GM18520 (cell line): ENCODE data around the gene CPNE2.
"Not testable (repeated sequence)": the region's sequence is repeated elsewhere in the genome, so short reads cannot be mapped to it uniquely, and the experiment has no call there.

Experiments used
- ATAC-seq: cut with Tn5 transposase; IDR thresholded peaks from one replicate; pipeline ENCODE4 v1.9.1; 2021; ENCODE audit not compliant: unreplicated experiment

The CPNE2 gene

DNA sequence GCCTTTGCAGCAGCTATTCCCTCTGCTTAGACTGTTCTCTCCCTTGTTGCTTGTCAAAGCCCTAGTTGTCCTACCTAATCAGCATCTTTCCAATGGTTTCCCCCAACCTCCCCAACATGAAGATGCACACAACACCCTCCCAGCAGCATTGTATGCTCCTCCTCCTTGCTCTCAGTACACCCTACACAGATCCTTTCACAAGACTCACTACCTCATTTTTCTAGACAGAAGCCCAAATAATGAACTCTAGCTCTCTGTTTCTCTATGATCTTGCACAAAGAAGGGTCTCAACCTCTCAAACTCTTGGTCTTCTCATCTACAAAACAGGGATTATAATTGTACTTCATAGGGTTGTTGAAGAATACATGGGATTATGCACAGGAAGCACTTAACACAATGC is 74.1 kb downstream of the CPNE2 start:
- no peak for ATAC-seq

DNA sequence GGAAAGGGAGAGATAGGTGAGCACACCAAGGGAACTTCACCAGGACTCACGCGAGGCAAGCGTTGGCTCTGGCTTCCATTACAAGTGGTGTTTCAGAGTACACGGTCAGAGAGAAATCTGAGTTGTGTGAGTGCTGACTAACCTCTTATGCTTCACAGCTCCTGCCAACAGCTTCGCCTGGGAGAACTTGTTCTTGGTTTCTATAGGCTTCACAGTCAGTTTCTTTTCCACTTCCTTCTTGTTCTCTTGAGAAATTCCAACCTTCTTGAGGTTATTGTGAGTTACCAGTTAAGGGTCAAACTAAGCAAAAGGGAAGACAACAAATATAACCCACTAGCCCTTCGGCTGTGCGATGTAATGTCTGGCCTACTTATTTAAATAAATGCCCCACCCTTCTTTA is 74.6 kb downstream of the CPNE2 start:
- ATAC-seq, result no peak

DNA sequence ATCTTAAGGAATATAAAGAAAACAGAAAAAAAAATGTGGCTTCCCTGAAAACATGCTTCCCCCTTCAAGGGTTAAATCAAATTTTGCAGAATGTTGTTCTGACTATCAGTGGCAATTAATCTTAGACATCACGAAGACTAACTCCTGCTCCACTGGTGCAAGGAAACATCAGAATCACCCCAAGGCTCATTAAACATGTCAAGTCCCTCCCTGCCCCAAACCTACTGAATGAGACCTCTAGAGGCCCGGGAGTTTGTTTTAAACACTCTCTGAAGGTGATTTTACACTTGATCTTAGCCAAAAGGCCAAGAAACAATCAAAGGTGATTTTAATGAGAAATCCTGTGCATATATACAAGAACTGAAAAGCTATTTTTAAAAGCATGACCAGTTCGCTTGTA is 75.2 kb downstream of the CPNE2 start:
- ATAC-seq, result no peak

DNA sequence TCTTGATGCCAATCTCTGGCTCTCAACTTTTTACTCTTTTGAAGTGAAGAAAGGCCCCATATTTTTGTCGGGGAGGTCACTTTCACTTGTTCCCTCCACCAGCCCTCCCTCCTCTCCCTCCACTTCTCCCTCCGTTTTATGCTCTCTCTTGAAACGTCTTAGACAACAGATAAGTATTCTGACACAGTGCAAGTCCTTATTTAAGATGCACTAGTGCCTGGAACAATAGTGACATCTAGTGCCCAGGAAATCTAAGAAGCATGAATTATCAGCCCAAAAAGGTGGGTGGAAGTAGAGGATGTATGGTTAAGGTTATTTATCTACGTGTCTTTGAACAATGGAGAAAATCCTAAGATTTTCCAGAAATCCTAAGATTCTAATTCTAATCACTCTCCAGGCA is 75.6 kb downstream of the CPNE2 start:
- ATAC-seq, result no peak

DNA sequence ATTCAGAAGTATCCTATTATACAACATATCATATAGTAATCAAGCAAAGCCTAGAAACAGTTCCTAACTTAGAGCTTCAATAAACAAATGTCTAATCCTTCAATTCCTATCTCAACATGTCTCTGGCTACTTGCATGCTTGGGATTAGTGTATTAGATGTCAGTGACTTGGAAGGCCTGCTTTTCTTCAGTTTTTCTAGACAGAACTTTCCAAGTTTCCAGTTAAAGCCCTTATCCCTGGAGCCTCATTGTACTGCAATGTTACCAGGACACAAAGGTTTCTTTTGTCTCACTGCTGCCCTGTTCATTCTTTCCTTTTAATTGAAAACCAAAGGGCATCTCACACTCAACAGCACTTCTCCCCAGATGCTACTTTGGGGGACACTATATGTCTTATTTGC is 76.9 kb downstream of the CPNE2 start:
- ATAC-seq, result no peak

DNA sequence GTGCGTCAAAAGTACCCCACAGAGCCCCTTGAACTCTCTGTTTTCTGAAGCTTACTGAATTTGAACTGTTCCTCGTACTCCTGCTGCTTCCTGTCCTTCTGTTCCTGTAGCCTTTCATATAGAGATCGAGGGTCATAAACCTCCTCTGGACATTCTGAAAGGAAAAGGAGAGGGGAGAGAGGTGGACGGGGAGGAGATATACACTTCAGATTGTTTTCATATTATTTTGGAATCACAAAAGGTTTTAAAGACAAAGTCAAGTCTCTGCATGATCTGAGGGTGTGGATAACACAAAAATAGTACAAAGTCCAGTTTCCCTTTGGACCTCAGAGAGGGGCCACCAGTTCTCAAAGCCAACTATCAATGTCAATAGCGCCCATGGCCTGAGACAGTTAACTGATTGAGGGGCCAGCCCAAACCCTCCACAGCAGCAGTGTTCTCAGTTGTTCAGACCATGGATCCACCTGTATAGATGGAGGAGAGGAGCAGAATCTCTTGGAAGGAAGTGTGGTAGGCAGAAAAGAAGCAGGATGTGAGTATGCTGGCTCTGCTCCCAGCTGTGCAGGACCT is 80.4 kb downstream of the CPNE2 start:
- ATAC-seq, result no peak

DNA sequence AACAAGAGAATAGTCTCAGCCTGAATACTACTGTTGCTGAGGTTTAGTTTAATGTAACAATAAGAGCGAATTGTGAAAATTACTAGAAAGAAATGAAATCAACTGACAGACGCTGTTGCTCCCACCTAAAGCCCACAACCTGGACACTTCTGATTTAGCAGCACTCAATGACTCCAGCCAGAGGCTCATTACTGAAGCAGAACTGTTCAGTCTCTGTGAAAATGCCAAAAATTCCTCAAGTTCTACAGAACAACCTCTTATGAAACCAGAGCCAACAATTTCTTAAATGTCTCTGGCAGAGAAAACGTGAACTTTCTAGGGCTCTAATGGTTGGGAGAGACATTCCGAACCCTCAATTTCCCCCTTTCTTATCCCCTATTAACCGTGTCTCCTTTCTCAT is 83.5 kb downstream of the CPNE2 start:
- ATAC-seq, result no peak

DNA sequence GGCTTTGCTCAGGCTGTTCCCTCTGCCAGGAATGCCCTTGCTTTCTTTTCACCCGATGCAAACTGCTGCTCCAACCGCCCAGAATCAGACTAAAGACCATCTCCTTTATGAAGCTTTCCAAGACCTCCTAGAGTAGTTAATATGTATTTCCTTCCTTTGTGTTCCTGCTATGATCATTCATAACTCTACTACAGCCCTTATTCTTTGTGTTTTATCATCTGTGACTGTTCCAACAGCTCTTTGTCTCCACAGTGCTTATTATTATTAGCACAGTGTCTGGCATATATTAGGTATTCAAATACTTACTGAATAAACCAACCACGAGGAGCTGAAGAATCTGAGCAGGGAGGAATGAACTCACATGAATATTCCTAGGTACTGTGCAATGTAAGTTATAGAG is 85.8 kb downstream of the CPNE2 start:
- ATAC-seq, result no peak

DNA sequence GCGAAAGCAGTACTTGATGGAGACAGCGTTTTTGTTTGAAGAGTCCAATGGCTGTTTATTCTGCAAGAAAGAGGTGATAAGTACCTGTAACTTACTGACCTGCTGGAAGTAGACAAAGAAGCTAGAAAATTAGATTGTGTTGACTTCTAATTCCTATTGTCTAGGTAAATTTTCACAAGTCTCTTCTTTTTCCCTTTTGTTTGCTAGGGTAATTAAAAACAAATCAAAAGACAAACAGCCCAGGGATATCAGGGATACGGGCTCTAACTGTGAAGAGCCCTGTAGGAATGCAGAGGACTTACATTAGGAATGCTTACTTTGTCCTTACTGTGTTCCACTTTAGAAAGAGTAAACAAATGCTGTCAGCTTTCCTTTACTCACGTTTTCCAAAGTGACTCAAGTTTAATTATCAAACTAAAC is 86.4 kb downstream of the CPNE2 start:
- ATAC-seq, result no peak

DNA sequence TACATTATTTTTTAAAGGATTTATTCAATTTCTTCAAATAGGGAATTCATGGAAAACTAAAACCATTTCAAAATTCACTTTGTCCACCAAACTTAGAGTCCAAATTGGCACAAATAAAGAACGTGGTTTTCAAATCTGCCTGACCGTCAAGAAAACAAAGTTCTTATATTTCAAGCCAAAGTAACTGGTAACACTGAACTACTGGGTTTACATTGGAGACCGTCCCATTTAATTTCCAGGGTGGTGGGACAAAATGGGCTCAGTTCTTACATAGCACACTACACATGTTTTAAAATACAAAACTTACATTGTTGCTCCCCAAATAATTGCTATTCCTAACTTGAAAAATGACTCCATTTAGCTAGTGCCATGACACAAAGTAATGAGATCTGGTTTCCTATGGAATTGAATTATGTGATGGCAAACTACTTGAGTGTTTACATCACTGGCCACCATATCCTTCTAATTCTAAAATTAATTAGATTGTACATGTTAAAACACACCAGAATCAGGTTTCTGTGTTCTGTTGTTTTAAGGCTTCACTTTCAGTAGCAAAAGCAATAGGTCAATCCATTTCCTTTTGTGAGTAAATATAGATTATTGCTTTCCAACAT is 86.9 kb downstream of the CPNE2 start:
- ATAC-seq, result no peak

DNA sequence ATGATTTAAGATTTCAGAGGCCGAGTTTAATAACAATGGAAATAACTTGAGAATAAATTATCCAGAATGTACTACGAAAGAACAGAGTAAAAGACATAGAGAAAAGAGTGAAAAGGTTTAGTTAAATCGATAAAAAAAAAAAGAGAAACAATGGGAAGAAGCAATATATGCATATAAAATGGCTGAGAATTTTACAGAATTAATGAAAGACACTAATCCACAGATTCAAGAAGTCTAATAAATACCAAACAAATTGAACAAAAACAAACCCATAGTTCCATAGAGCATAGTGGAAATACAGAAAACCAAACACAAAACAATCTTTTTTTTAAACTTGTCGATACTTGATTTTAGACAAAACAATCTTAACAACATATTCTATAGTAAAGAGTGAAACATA is 91.7 kb downstream of the CPNE2 start:
- no peak for ATAC-seq

DNA sequence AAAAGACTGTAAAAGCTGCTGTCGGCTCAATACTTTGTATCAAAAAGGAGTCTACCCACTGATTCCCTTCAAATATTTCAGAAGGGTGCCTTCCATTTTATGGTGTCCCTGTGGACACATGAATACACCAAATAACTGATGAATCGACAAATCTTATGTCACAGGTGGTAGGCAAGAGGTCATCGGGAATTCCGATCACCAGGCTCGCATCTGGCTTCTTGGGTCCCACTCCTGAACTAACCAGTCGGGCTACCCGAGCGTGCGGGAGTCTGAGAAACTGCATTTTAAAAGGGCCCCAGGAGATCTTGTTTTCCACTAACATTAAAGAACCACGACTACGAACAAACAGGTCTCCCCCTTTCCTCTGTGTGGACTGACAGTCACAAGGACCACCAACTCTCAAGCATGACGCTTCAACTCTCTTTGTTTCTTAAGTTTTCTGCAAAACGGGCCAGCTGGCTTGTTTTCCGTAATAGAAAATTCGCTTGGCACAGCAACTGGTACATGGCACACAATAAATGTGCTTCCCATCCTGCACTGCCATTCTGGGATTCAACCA is 92.6 kb downstream of the CPNE2 start:
- no peak for ATAC-seq

DNA sequence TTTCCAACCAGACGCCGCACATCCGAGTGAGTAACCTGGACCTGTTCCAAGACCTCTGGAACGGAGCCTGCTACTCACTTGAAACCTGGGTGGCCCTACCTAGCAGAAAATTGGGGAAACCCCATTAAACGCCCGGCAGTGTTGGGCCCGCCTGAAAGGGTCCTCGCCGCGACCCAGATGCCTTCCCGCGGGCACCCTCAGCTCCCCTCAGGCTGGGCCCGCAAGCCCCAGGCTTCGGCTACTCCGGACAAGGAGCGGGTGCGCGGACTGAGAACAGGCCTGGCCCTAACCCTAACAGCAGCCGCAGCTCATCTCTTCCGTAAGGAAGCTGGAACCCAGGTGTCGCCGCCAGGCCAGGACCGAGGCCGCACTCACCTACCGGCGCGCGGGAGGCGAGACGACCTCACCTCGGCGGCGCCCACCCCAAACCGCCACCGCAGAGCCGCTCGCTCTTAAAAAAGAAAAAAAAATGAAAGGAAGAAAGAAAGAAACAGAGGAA is 93.1 kb downstream of the CPNE2 start:
- ATAC-seq, result peak; percentile 27

DNA sequence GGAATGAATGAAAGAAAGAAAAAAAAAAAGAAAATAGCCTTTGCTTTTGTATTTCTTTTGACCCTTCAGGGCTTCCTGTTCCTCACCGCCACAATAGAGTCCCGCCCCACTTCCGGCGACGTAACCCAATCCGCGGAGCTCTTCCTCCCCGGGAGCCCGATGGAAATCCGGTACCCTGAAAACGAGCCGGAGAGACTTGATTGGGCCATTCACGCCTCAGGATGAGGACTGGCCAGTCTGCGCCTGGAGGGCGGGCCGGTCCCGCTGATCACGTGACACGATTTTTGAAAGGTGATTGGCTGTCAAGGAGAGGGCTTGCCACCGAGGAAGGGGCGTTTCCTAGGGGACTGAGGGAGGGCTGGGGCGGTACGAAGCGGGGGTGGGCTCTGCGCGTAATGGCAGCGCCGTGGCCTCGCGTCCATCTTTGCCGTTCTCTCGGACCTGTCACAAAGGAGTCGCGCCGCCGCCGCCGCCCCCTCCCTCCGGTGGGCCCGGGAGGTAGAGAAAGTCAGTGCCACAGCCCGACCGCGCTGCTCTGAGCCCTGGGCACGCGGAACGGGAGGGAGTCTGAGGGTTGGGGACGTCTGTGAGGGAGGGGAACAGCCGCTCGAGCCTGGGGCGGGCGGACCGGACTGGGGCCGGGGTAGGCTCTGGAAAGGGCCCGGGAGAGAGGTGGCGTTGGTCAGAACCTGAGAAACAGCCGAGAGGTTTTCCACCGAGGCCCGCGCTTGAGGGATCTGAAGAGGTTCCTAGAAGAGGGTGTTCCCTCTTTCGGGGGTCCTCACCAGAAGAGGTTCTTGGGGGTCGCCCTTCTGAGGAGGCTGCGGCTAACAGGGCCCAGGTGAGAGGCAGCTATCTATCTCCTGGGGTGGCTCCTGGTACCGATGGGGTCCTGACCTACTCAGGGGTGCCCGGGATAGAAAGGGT is 93.8 kb downstream of the CPNE2 start, which contains the start of the genes PSME3IP1 and RSPRY1:
Gene PSME3IP1, minus strand, starts transcription at position 95 of the 927 bp plus-strand sequence. CDS start 12,185 bp downstream, outside the sequence.
Gene RSPRY1, plus strand, starts transcription at position 385 of the 927 bp plus-strand sequence. CDS start 18,330 bp downstream, outside the sequence.
- peak; percentile 86 for ATAC-seq

DNA sequence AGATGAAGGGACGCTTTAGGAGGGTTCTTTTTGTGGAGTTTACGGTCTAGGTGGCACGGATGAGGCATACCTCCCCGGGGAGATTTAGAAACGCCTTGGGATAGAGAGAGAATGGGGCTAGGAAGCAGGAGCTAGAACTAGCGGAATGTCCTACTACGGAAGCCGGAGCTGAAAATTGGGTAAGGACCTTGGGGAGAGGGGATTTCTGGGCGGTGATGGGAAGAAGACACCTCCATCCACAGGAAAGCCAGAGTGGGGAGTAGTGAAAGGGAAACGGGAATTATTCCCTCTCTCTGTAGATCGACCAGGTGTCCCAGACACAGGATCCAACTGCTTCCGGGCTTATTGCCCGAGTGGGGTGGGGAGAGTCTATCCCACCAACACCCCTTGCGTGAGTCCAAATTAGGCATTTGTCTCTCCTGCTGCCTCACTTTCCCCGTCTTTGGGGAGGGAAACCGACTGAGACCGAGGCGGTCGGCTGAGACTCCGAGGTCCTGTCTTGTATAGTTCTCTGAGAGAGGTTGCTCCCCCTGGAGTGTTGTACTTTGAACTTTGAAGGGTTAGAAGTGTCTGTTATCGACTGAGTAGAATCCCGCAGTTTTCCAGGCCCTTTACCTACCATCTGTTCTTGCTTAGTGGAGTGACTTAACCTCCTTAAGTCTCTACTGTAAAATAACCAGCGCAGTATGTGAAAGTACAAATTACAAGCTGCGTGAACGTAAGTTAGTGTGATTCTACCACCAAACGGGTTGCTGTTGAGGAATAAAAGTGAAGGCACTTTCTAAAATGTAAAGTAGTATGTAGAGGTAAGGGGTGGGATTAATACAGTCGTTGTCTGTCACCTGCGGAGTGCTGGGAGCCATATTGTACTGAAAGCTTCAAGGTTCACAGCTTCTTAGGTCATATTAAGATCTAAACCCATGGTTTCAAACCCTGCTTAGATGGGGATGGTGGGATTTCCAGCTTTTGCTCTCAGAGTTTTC is 94.8 kb downstream of the CPNE2 start:
- ATAC-seq, result no peak

DNA sequence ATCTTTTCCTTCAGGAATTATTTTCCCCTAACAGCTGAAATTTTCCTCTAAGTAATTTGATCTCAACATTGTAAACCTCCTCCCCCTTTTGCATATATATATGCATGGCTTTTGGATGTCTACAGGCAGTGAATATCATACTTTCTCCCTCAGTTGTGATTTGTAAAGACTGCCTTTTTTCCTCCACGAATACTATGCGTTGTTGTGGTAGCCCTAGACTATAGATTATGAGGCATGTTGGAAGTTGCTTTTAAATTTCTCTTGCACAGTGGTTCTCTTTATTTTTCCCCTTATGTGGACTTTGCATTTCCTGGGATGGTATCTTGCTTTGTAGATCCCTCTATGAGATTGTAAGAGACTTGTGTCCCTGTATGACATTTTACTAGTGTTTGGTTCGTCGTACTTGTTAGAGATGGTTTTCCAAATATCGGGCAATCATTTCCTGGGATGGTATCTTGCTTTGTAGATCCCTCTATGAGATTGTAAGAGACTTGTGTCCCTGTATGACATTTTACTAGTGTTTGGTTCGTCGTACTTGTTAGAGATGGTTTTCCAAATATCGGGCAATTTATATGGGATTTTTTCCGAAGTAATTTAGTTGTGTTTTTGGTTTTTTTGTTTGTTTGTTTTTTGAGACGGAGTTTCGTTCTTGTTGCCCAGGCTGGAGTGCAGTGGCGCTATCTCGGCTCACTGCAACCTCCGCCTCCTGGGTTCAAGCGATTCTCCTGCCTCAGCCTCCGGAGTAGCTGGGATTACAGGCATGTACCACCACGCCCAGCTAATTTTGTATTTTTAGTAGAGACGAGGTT is 95.7 kb downstream of the CPNE2 start:
- not testable (repeated sequence) for ATAC-seq

DNA sequence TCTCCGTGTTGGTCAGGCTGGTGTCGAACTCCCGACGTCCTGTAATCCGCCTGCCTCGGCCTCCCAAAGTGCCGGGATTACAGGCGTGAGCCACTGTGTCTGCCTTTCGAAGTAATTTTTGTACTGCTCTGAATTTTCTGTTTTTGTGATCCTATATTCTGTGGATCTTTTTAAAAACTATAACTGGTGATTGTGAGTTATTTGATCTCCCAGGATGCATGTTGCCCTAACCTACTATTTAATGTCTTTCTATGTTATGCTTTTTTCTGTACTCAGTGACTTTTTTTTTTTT is 96.3 kb downstream of the CPNE2 start:
- ATAC-seq, result no peak

DNA sequence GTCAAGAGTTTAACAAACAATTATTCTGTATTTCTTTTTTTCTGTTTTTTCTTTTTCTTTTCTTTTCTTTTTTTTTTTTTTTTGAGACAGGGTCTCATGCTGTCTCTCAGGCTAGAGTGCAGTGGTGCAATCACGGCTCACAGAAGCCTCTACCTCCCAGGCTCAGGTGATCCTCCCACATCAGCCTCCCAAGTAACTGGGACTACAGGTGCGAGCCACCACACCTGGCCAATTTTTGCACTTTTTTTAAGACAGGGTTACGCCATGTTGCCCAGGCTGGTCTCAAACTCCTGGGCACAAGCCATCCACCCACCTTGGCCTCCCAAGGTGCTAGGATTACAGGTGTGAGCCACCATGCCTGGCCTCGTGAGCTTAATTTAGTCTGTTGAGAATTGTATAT is 97.1 kb downstream of the CPNE2 start:
- not testable (repeated sequence) for ATAC-seq

DNA sequence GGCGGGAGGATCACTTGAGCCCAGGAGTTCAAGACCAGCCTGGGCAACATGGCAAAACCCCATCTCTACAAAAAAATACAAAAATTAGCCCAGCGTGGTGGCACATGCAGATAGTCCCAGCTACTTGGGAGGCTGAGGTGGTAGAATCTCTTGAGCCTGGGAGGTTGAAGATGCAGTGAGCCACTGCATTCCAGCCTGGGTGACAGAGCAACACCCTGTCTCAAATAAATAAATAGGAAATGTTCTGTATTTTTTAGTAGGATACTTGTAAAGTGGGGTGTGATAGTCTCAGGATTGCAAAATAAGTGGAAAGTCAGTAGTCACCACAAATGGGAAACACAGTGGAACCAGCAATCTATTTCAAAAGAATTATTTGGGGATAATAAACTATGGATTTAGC is 97.8 kb downstream of the CPNE2 start:
- ATAC-seq, result no peak
